ENCODE data around the gene CNOT6L. TPM values are rescaled to one million over a fixed set of nuclear protein-coding genes. Genes with fewer than 3 reads are reported as not detected.

CNOT6L gene
- total RNA-seq, 2 donors from 2014 or later, result 24.1 to 26.0 TPM

DNA sequence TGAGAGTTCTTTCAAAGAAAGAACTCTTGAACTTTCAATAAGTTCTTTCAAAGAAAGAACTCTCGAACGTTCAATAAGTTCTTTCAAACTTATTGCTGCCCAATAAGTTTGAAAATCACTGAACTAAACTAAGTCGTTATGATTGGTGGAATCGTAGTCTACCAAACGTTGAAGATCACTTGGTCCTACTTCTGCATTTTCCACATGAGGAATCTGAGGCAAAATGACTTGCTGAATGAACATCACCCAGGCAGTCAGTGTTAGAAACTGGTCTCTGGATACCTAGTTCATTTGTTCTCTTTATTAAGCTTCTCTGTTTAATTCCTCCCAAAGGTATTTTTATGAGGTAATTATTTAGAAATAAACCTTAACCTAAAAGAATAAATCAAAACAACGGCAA lies 7.1 kb upstream of the CNOT6L start:
- DNase-seq (no peak), ATAC-seq (no peak)
- intact Hi-C loops (cut with DNase I), result no loop called here

DNA sequence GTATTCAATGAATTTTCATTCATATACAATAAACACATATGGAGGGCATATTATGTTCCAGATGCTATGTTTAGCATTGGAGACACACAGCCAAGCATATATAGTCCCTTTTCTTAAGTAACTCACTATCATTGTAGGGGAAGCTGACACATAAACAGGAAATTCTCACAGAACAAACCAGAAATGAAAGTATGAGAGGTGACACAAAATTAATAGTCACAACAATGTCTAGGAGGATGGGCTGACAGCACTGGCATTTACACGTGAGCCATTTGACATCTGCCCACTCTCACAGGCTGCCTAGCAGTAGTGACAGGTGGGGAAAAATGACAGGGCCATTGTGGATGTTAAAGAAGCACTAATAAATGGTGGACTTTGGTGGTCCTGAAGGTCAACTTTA lies 2.6 kb upstream of the CNOT6L start:
- intact Hi-C loops (cut with DNase I), result loop anchor here in 1 of 2 donors (2.0 kb wide), 1 partner anchor 39 kb away; no protein-coding TSS in a partner anchor

DNA sequence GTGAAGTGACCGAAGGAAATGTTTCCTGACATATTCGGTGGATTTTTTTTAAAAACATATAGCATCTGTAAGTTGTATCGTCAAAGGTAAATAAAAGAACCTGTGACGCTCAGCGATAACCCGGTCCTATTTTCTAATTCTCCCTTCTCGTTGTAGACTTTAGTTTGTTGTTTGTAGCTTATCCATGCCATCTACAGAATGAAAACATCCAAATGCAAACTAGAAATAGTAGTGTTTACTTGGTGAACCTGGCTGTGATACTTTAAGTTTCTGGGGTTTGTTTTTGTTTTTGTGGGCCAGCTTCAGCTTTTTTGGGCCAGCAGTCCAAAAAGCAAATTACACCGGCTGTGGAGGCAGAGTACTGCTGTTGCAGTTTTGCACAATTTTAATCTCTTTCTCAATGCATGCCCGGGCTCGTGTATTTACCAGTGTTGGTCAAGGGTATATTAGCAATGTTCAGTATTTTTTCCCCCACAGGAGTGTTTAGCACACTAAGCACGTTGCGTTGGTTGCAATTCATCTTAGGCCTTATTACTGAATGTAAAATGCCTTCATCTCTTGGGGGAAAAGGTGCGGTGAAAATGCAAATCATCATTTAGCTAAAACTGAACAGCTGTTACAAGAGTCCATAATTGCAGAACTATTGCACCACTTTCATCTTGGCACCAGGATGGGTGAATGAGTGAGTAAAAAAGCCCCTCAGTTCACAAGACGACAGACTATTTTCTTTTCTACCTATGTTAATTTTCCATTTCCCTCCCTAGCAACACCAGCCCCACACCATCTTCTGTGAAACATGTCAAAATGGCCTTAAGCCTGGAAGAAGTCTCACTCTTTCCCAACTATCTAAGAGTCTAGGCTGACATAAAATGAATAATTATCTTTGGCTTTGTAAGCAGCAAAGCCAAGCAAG lies 1.7 kb upstream of the CNOT6L start:
- ATAC-seq, result no peak
- intact Hi-C loops (cut with DNase I), result loop anchor here in 1 of 2 donors (2.0 kb wide), 1 partner anchor 40 kb away; no protein-coding TSS in a partner anchor
- no peak for DNase-seq

More for the DNA sequence above, 2.6 kb upstream of the CNOT6L start:
- ATAC-seq (no peak), DNase-seq (no peak)

DNA sequence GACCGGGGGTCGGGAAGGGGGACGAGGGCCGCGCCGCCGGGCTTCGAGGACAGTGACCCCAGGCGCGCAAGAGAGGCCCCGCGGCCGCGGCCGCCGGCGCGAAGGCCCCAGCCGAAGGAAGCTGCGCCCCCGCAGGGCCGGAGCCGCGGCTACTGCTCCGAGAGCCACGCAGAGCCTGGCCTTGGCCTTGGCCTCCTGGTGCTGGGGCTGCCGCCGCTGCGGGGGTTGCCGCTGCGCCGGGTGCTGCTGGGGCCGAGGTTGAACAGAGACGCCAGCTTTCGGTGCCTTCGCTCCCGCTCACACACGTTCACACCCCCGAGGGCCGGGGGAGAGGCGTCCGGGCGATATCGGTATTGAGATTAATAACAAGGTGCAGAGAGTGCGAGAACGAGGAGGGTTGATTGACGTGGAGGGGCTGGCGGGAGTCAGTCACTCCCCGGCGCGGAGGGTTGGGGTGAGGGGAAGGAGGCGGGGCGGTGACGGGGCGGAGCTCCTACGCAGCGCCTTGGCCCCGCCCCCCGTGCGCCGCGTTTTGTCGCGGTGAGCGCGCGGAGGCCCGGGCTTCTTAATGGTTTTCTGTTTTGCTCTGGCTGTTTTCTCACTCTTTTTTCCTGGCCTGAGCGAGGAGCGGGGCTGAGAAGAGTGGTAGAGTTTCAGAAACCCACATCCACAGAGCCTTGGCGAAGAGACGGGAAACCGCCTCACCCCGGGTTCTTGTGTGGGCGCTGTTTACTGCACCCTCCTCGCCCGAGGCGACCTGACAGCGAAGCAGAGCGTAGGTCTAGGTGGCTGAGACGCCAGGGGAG lies 878 bp upstream of the CNOT6L start:
- DNase-seq (peak; percentile 93), ATAC-seq (peak; percentile 90 to 93)
- intact Hi-C loops (cut with DNase I), result loop anchor here in 1 of 2 donors (2.0 kb wide), 1 partner anchor 41 kb away; no protein-coding TSS in a partner anchor

DNA sequence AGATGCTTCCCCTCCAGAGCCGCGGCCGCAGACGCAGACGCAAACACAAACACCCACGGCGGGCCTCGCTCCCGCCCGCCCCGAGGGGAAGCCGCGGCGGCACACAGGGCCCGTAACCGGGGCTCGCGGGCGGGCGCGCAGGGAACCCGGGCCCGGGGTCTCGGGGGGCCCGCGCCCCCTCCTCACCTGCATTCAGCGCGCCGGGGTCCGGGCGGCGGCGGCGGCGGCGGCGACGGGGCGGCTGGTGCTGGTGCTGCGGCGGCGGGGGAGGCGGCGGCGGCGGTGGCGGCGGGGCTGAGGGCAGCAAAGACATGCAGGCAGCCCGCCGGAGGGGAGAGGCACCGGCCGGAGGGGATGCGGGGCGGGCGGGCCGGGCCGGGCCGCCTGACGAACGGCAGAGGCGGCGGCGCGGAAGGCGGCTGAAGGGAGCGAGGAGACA lies 255 bp upstream of the CNOT6L start:
- ATAC-seq (peak; percentile 20 to 40), DNase-seq (no peak)
- intact Hi-C loops (cut with DNase I), result no loop called here

DNA sequence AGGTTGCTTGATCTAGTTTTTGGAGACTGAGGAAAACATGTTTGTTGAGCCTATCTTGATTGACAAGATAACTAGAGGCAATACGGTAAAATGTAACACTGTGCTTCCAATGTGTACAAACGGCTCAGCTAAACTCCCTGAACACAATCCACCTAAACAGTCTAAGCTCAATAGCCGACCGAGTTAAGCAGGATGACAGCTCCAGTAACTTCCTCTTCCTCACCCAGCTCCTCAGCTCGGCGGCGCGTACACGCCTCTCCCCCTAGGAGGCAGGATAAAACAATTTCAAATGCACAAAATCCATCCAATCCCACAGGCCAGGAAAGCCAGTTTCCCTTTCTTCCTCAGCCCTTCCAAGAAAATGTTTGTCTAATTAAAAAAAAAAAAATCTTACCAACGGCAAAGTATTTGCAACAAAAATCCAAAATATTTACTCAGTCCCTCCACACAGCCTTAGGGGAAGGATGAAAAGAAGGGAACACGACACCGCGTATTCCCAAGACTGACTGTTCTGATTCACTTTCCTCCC lies 1.0 kb downstream of the CNOT6L start:
- ATAC-seq, result peak; percentile 53 to 73
- intact Hi-C loops (cut with DNase I), result no loop called here
- peak; percentile 73 for DNase-seq

DNA sequence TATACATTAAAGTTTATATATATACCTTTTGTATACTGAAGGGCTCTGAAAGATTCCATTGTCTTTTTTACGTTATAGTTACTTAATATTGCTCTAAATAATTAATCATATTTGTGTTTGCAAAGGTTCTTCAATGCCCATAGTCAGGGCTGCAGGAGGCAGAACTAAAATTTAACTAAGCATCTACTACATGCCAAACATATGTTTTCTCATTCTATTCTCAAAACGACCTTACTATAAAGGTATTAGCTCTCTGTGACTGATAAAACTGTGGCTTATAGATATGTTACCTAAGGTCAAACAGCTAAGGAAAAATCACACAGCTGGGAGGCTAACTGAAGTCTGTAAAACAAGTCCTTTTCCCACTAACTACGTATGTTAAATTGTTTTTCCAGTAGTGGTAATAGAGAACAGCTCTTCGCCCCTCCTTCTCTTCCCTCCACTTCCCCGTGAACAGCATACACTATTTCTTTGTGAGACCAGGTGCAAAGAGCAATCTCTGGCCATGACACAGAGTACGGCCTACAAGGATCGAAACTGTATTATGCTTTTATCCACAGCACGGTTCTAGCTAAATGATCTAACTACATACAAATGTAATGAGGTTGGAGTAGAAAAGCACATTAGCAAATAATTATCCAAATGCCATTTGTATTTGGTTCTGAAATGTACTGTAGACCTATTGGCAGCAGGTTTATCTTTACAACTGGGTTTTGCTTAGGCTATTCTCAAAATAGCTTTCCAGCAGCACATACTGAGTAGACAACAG lies 1.7 kb downstream of the CNOT6L start:
- no peak for ATAC-seq
- intact Hi-C loops (cut with DNase I), result no loop called here

GRCh38 chr4:77816546-77816945 lies 2.6 kb downstream of the CNOT6L start:
- intact Hi-C loops (cut with DNase I), result no loop called here
- ATAC-seq (no peak), DNase-seq (no peak)

More for the DNA sequence above, 1.7 kb downstream of the CNOT6L start:
- no peak for DNase-seq

- intact Hi-C loops (cut with DNase I), result no loop called here
- ATAC-seq, result no peak
- no peak for DNase-seq
Observed at GRCh38 chr4:77815636-77816035, 3.5 kb downstream of the CNOT6L start.

- no peak for ATAC-seq
- no peak for DNase-seq
- intact Hi-C loops (cut with DNase I), result no loop called here
Observed at GRCh38 chr4:77805840-77806239, 13.3 kb downstream of the CNOT6L start.

DNA sequence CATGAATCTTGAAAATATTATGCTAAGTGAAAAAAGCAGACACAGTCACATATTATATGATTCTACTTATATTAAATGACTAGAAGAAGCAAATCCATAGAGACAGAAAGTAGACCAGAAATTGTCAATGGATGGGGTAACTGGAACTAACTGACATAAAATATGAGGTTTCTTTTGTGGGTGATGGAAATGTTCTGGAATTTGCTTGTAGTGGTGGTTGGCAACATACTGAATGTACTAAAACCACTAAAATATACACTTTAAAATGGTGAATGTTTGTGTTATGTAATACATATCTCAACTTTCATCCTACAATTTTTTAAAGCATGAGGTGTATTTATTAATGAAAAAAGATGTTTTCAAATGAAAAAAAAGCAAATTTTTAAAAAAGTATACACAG lies 14.7 kb downstream of the CNOT6L start:
- ATAC-seq (no peak), DNase-seq (no peak)
- intact Hi-C loops (cut with DNase I), result no loop called here

DNA sequence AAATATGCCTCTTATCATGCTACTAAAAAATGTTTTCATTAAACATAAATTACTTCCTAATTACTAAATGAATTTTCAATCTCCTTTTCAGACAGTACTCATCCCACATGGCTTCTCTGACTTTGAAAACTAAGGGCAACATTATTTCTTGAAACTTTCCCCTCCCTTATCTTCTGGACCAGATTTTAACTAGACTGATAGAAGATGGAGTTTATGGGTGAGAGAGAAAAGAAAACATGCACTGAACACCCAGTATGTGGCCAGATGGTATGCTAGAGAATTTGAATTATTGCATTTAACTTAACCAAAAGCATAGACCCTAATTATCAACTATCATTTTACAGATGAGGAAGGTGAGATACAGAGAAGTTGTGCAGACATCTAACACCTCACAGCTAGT lies 16.8 kb downstream of the CNOT6L start:
- no peak for ATAC-seq
- intact Hi-C loops (cut with DNase I), result no loop called here
- no peak for DNase-seq

- DNase-seq (no peak), ATAC-seq (no peak)
- intact Hi-C loops (cut with DNase I), result no loop called here
Observed at GRCh38 chr4:77801260-77801608, 17.9 kb downstream of the CNOT6L start.

GRCh38 chr4:77800483-77801259 lies 18.5 kb downstream of the CNOT6L start:
- intact Hi-C loops (cut with DNase I), result no loop called here
- no peak for DNase-seq
- peak; percentile 44 to 78 for ATAC-seq

- ATAC-seq, result no peak
- intact Hi-C loops (cut with DNase I), result no loop called here
- DNase-seq, result no peak
Observed at GRCh38 chr4:77800077-77800476, 19.1 kb downstream of the CNOT6L start.

DNA sequence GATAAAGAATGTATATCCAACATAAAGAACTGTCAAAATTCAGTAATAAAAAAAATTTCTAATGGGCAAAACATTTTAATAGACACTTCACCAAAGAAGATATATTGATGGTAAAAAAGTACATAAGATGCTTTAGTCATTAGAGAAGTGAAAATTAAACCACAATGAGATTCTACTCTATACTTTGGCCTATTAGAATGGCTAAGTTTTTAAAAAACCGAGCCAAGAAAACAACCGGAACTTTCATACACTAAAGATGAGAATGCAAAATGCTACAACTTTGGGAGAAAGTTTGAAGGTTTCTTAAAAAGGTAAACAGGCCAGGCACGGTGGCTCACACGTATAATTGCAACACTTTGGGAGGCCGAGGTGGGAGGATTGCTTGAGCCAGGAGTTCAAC lies 20.8 kb downstream of the CNOT6L start:
- ATAC-seq (no peak), DNase-seq (no peak)
- intact Hi-C loops (cut with DNase I), result no loop called here

DNA sequence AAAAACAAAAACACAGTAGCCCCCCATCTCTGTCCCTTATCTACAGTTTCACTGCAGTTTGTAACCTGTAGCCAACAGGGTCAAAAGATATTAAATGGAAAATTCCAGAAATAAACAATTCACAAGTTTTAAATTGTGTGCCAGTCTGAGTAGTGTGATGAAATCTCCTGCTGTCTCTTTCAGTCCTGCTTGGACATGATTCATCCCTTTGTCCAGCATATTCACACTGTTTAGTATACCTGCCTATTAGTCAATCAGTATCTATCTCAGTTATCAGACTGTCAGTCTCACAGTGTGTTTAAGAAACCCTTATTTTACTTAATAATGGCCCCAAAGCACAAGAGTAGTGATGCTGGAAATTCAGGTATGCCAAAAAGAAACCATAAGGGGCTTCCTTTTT lies 21.9 kb downstream of the CNOT6L start:
- intact Hi-C loops (cut with DNase I), result no loop called here
- DNase-seq, result no peak
- ATAC-seq, result peak in 1 of 2 donors; percentile 61

DNA sequence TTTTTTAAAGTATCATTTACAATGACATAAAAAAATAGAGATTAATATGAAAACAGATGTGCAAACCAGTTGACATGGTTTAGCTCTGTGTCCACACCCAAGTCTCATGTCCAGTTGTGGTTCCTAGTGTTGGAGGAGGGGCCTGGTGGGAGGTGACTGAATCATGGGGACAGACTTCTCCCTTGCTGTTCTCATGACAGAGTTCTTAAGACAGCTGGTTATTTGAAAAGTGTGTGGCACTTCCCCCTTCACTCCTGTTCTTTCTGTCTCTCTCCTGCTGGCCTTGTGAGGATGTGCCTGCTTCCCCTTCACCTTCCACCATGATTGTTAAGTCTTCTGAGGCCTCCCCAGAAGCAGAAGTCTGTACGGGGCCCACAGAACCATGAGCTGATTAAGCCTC lies 23.8 kb downstream of the CNOT6L start:
- DNase-seq (no peak), ATAC-seq (no peak)
- intact Hi-C loops (cut with DNase I), result no loop called here
